Retinal pigment epithelial cell (primary cell): ENCODE results near the gene PPP1R14D.

ENCODE experiments used
- DNase-seq: peaks from one replicate; pipeline ENCODE4 v3.0.0-alpha.2; 2010; ENCODE audit warnings: low read depth
- H3K4me3 ChIP-seq: 2 replicates; pipeline ENCODE4 v1.5.1; 2011; ENCODE audit warnings: mild to moderate bottlenecking, low read length, control low read depth, moderate library complexity
- TF ChIP-seq, protein P1 (sequence below): conservative IDR thresholded peaks from 2 replicates; pipeline ENCODE4 v1.5.1; 2011; ENCODE audit warnings: low read depth, low read length, control low read depth, inconsistent platforms

Gene PPP1R14D

DNA sequence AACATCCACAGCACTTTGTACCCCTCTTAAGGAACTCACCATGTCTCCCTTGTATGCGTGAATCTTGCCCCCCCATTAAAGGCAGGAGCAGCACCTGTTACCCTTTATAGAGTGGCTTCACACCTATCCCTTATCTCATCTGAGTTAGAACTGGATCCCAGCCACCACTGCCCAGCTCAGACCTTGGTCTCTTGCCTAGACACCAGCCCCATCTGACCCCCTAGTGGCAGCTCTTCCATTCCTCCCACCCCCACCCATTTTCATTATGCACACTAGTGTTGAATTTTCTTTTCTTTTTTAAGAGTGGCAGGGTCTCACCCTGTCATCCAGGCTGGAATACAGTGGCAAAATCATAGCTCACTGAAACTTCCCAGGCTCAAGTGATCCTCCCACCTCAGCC, 24.8 kb downstream of the PPP1R14D start:
- DNase-seq: no peak
- H3K4me3 ChIP-seq: no peak overlapping the region
- TF ChIP-seq, protein P1, sequence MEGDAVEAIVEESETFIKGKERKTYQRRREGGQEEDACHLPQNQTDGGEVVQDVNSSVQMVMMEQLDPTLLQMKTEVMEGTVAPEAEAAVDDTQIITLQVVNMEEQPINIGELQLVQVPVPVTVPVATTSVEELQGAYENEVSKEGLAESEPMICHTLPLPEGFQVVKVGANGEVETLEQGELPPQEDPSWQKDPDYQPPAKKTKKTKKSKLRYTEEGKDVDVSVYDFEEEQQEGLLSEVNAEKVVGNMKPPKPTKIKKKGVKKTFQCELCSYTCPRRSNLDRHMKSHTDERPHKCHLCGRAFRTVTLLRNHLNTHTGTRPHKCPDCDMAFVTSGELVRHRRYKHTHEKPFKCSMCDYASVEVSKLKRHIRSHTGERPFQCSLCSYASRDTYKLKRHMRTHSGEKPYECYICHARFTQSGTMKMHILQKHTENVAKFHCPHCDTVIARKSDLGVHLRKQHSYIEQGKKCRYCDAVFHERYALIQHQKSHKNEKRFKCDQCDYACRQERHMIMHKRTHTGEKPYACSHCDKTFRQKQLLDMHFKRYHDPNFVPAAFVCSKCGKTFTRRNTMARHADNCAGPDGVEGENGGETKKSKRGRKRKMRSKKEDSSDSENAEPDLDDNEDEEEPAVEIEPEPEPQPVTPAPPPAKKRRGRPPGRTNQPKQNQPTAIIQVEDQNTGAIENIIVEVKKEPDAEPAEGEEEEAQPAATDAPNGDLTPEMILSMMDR: no peak

DNA sequence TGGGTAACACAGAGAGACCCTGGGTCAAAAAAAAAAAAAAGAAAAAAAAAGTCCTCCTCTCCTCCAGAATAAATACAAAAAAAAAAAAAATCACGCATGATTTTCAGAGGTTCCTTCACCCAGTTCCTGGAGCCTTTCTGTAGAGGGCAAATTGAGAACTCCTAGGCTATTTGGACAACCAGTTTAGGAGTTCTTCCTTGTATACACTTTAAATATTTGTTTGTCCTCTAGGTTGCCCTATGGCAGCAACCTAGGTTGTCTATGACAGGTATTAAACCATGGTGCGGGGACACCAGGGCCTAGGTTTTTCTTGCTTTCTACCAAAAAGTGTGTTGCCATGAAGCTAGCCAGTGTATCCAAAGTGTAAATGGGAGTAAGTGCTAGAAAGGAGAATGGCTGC, 25.4 kb downstream of the PPP1R14D start:
- H3K4me3 ChIP-seq: no peak overlapping the region
- no peak for DNase-seq
- TF ChIP-seq, protein P1: no peak

DNA sequence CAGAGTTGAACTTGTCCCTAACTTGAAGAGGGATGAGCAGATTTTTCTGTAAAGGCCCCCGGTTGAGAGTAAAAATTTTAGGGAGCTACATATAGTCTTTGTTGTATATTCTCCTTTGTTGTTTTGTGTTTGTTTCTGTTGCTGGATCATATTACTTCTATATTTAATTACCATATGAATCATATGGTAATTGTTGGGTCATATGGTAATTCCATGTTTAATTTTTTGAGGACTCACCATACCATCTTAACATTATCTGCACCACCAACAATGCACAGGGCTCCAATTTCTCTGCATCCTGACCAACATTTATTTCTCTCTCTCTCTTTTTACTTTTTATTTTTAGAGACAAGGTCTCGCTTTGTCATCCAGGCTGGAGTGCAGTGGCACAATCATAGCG, 29.0 kb downstream of the PPP1R14D start:
- TF ChIP-seq, protein P1: no peak
- no peak overlapping the region for H3K4me3 ChIP-seq

DNA sequence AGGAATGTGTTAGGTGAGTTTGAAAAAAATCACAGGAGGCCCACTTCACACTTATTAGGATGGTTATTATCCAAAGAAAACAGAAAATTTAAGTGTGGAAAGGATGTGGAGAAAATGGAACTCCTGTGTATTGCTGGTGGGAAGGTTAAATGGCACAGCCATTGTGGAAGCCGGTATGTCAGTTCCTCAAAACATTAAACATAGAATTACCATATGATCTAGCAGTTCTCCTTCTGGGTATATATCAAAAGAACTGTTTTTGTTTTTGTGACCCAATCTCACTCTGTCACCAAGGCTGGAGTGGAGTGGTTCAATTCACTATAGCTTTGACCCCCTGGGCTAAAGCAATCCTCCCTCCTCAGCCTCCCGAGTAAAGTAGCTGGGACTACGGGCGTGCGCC, 32.0 kb downstream of the PPP1R14D start:
- no peak for DNase-seq
- TF ChIP-seq, protein P1: no peak
- no peak overlapping the region for H3K4me3 ChIP-seq

More for the DNA sequence above, 29.0 kb downstream of the PPP1R14D start:
- no peak for DNase-seq

DNA sequence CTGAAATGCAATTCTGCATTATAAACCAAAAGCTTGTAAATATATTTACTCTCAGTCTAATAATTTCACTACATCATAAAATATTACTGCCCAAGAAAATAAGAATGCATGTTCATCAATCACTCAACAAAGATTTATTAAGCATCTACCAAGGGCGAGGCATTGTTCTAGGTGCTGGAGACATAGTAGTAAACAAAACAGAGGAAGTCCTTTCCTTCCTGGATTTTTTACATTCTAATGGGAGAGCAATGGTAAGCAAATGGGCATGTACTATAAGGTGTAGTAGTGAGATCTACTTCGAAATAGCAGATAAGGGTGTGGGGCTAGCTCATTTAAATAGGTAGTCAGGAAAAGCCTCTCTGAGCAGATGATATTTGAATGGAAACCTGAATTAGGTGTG, 32.5 kb downstream of the PPP1R14D start:
- no peak overlapping the region for H3K4me3 ChIP-seq
- no peak for DNase-seq
- TF ChIP-seq, protein P1: no peak

DNA sequence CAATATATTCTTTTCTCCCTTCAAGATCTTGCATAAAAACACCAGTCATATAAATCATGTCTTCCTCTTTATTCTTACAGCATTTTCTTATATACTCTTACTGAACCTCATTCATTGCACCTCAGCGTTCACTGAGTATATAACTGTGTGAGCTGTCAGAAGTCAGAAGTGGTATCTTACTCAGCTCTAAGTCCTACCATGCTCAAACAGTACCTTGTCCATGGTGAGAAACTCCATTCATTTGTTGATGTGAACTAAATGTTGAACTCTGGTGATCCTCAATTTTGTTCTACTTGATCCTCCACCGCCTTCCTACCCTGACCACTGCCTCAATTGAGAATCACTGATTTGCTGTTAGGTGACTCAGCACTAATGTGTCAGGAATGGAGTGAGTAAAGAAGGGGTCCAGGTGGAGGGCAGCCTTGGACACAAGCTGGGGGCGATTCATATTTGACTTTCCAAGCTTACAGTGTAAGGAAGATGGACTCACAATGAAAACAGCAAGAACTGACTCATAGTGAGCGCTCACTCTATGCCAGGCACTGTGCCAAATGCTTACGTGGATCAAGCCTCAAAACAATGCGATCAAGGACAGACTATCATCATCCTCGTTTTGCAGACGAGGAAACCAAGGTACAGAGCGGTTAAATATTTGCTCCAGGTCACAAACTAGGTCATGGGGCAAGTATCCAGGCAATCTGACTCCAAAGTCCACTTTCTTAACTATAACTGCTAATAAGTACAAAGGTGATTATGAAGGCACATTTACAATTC, 35.1 kb downstream of the PPP1R14D start:
- DNase-seq: peak; percentile 72
- H3K4me3 ChIP-seq: no peak overlapping the region
- TF ChIP-seq, protein P1: no peak

DNA sequence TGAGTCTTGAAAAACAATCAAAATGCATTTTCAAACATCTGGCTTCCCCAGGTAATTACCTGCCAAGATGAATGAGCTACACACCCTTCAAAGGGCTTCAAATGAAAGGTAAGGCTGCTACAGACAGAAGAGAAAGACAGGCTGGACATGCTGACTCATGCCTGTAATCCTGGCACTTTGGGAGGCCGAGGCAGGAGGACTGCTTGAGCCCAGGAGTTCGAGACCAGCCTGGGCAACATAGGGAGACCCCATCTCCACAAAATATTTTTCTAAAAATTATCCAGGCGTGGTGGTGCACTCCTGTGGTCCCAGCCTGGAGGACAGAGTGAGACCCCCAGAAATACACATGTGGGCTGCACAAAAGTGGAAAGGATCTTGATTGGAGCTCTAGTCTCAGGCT, 36.1 kb downstream of the PPP1R14D start:
- H3K4me3 ChIP-seq: no peak overlapping the region
- DNase-seq: no peak
- TF ChIP-seq, protein P1: no peak
